T1000 (cell line): ENCODE data around the gene EMX2.

Experiments used
- DNase-seq: peaks from one replicate; lab custom pipeline; 2025; ENCODE audit warnings: mixed read lengths; lab: John Stamatoyannopoulos, UW

Gene EMX2

DNA sequence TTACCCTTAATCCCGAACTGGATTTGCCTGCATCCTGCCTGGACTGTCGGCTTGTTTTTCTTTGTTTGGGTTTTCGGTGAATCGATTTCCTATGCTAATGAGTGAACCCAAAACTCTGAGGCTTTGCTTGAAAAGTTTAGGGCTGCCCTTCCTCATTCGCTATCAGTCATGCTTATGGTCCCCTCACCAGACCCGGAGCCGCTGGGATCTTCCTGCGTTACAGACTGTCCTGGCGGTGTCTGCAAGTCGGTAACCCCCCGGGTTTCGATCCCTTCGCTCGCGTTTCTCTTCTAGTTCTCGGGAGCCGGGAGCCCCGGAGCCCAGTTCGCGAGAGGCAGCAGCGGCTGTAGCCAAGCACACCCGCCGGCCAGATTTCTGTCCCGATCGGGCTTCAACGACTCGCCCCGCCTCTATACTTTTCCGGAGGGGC is 2.2 kb downstream of the EMX2 start:
- DNase-seq, result no peak

DNA sequence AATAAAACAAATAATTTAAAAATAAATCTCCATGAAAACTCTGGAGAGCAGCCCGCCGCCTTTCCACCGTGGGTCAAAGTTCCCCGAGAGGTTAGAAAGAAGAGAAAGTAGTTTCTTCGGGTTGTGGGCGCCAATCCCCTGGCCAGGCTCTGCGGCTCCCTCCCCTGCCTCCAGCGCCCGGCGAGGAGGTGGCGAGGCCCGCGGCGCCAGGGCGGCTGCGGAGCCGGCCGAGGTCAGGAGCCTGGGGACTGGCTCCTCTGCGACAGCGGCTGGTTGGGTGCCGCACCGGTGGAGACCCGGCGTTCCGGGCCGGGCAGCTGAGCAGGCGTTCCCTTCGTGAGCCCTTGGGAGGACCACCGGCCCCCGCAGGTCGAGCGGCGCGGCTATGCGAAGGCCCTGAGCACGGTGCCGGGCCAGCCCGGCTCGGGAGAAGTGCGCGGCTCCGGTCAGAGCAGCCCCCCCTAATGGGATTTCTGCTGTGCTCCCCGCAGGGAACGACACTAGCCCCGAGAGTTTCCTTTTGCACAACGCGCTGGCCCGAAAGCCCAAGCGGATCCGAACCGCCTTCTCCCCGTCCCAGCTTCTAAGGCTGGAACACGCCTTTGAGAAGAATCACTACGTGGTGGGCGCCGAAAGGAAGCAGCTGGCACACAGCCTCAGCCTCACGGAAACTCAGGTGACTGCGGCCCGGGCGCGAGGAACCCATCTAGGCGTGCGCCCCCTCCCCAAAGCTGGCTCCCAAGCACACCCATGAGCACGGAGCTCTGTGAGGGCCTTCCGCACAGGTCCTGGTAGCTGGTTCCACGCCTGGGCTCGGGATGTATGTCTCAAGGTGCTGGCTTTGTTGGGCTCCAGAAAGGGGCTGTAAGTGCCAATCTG is 2.8 kb downstream of the EMX2 start:
- DNase-seq, result no peak

DNA sequence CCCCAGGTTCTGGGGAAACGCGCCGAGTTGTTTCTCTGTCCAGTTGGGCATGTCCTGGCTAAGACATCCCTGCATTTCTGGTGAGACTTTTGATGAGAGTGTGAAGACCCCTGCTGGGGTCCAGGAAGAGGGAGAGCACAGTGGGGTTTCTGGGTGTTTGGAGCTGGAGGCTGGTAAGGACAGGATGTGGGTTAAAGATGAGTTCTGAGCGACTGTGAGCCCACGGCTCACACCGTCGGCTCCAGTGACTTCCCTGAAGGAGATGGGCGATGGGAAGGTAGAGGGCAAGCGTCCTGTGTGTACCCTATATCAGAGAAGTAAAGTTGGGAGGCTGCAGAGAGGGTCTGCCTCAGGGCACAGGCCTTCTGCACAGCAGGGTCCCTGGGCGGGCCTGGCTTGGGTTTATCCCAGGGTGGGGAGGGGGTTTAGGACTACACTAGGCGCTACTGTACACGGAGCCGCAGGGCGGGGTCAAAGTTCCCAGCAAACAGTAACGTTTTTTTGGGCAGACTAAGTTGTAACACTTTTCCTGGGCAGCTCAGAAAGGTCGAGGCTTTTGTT is 3.6 kb downstream of the EMX2 start:
- no peak for DNase-seq

DNA sequence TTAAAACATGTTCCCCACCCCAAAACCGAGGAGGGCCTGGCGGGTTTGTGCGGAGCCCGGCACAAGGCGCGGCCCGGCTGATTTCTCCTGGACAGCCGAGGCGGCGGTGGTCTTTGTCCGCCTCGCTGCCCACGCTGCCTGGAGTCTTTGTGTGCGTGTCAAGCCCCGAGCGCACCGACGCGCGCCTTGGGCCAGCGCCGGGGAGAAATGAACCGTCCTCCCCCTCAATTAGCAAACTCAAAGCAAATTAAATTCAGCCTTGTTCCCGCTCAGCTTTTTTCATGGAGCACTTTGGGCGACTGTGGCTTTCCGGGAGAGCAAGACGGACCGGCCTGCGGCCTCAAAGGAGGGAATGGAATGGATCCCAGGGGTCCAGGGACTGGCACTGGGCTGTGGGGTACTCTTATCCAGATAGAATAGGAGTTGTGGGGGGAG is 4.1 kb downstream of the EMX2 start:
- no peak for DNase-seq

DNA sequence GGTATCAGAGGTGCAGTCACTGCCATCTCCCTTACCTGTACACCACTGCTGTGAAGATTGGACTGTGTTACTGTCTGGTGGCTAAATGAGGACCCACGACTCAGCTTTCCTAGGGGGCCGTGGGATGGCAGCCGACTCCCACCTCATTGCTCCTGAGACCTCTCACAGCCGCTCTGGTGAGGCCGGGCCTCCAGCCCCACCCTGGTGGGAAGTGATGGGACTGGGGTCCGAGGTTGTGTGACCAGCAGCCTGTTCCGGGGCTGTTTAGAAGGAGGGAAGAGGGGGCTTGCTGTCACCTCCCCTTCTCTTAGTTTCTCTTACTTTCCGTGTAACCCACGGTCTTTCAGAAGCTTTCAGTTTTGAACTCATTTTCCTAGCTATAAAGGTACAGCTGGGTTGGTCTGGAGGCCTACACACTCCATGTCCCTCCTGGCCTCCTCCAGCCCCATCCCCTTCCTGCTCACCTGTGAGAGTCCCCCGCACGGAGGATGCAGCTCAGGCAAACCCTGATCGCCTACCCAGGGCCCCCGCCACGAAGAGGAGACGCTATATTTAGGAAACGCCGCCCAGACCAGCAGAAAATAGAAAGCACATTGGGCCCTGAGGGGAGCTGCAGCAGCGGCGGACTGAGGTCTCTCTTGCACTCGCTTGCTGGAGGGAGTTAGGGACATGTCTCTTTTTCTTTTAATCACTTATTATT is 4.6 kb downstream of the EMX2 start:
- DNase-seq, result no peak

DNA sequence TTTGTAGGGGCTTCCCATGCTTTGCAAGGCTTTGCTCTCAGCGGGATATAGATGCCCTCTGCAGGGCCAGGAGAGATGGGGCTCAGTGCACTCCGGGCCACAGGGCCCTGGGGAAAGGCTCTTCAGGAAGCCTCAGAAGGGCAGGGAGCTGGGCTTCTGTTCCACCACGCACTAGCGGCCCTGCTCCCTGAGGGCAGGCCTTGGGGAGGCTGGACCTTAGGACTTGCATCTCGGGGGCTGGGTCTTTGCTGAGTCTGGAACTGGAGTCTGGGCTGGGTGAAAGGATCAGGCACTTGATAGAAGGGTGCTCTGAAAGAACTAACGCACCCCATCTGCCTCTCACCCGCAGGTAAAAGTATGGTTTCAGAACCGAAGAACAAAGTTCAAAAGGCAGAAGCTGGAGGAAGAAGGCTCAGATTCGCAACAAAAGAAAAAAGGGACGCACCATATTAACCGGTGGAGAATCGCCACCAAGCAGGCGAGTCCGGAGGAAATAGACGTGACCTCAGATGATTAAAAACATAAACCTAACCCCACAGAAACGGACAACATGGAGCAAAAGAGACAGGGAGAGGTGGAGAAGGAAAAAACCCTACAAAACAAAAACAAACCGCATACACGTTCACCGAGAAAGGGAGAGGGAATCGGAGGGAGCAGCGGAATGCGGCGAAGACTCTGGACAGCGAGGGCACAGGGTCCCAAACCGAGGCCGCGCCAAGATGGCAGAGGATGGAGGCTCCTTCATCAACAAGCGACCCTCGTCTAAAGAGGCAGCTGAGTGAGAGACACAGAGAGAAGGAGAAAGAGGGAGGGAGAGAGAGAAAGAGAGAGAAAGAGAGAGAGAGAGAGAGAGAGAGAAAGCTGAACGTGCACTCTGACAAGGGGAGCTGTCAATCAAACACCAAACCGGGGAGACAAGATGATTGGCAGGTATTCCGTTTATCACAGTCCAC is 5.4 kb downstream of the EMX2 start:
- no peak for DNase-seq

DNA sequence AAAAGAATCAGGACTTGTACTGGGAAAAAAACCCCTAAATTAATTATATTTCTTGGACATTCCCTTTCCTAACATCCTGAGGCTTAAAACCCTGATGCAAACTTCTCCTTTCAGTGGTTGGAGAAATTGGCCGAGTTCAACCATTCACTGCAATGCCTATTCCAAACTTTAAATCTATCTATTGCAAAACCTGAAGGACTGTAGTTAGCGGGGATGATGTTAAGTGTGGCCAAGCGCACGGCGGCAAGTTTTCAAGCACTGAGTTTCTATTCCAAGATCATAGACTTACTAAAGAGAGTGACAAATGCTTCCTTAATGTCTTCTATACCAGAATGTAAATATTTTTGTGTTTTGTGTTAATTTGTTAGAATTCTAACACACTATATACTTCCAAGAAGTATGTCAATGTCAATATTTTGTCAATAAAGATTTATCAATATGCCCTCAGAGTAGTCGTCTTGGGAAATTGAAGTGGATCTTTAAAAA is 6.6 kb downstream of the EMX2 start:
- no peak for DNase-seq

DNA sequence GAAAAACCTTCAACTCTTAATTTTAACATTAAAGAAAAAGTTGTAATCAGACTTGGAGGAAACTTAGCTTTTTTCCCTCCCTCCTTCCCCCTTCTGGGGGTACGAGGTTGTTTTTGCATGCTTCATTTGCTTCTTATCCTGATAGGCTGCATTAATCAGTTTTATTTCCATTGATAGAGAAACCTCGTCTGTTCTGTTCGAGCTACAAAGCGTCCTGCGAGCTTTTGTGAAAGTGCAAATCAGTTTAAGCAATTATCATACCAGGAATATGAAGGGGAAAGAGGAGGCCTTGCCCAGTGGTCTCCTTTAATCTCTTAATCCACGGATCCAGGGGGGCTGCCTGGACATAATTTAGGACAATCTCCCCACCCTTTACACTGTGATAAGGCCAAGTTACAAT is 7.5 kb downstream of the EMX2 start:
- no peak for DNase-seq

DNA sequence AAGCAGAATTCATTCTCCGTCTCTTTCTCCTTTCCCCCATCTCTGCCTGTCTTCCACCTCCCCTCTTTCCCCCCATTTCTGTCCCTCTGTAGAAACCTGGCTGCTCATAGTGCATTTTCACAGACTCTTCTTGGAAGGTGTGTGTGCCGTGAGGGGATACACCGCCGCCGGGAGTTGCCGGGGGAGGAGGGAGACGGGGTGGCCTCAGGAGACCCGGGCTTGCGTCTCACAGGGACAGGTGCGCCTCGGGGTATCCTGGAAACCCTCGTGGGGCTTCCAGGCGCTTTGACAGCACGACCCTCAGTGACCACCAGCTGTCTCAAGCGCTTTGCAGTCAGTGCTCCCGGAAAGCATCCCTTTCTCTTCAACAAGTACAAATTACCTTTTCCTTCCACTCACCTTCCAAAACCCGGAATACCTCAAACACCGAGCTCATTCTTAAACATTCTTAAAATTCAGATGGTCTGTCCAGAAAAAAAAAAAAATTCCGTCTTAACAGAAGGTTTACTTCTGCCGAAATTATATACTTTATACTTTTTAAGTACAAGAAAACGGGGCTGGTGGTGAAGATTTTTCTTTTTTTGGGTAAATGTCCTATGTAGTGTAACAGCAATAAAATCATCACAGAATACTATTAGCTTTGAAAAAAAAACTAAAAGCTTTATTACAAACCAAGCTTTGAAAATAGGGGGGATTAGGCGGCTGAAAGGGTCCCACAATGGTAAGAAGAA is 8.2 kb downstream of the EMX2 start:
- DNase-seq, result no peak

DNA sequence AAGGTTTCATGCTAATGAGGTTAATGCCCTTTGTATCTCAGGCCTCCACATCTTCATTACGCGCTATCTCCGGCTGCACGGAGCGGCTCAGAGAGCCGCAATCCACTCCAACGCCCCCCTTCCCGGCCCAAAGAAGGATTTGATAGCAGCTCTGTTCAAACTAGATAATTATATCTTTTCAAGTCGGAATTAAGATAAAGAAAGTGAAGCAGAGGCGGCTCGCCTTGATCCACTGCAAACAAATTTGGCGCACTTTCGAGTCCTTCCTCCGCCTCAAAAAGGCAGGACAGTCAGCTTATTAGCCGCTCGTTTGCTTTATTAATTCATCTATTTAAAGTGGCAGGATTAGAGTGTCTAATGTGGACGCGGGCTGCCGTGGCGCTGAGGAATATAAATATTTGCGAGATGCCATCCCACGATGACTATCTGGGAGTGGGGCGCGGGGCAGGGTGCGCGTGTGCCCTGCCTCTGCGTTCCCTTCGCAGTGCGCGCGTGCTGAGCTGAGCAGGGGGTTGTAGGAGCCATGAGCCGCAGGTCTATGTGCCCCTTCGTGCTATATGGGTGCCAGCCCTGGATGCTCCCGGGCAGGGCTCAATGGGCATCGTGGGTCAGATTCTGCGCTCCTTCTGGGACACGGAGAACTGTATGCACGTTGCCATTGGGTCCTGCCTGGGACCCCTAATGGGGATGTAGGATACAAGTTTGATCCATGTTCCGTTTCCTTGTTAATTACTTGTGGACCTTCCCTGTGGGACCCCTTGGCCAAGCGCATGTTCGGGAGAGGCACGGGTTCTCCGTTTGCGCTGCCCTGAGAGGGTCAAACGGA is 9.0 kb downstream of the EMX2 start:
- no peak for DNase-seq

DNA sequence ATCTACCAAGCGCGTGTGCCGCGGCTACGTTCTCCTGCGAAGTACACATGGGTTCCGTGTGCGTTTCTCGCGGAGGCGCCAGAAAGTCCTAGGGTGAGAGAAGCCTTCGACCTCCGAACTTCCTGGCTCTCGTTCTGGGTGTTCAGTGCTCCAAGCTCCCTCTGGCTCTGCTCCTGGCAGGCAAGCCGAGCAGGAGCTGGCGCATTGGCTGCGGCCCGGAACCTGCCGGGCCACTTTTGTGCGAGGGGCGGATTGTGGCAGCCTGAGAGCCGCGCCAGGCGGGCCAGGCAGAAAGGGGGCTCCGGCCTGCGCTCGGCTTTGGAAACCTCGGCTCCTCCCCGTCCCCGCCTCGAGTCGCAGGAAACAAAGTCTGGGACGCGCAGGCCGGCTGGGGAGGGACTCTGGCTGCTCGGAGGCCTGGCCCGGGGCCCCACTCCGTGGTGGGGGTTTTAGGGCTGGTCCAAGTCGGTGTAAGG is 9.6 kb downstream of the EMX2 start:
- no peak for DNase-seq

DNA sequence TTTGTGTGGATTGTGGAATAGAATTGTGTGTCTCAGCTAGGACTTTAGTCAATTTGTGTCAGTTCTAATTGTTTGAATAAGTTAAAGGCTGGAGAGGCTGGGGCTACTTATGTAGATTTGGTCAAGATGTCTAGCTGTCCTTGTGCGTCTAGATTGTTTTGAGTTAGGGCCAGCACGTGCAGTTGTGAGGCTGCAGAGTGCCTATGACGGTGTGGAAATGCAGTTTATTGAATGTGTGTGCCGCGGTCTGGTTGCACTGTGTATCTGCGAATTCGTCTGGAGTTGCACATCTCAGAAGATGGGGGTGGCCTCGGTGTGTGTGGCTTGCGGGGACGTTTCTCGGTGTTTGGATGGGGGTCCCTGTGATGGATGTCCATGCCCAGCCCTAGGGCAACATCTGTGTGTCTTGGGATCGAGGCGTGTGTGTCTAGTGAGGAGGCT is 10.2 kb downstream of the EMX2 start:
- no peak for DNase-seq

DNA sequence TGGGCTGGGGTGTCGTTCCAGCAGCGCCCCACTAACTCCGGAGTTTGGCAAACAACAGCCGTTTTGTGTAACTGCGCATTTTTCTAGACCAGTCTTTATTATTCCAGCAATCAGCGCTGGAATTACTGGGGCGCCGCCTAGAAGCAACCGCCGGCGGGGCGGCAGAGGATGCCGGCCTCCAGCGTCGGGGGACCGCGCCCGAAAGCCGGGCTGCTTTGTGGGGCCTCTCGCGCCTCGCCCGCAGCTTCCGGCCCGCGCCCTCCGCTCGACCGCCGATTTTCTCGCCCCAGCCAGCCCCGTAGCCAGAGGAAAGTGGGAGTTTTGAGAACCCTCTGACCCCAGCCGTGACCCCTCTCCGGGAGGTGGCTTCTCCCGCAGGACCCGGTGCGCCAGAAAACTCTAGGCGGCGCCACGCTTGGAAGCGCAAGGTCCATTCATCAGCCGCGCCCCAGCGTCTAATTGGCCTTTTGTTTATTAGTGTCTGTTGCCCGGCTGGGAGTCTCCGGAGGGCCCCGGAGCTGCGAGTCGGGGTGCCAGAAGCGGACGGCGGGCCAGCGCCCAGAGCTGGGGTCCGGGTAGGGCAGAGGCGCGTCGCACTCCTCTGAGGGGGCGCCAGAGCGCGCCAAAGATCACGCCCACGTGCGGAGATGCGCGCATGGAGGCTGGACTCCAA is 10.7 kb downstream of the EMX2 start:
- no peak for DNase-seq

DNA sequence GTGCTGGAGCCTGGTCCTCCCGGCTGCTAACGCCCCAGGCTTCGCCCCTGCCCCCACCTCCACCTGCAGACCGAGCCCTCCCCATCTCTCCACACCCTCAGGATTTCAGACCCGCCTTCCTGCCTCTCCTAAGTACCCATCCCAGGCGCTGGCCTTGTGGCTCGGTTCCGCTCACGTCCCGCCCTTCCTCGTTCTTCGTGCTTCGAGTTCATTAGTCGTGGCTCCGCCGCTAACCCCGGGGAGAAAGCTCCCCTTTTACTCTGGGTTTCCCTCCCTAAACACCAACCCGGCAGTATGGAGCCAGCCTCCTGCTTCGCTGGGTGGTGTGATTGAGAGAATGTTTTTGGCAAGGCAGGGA is 11.2 kb downstream of the EMX2 start:
- no peak for DNase-seq

DNA sequence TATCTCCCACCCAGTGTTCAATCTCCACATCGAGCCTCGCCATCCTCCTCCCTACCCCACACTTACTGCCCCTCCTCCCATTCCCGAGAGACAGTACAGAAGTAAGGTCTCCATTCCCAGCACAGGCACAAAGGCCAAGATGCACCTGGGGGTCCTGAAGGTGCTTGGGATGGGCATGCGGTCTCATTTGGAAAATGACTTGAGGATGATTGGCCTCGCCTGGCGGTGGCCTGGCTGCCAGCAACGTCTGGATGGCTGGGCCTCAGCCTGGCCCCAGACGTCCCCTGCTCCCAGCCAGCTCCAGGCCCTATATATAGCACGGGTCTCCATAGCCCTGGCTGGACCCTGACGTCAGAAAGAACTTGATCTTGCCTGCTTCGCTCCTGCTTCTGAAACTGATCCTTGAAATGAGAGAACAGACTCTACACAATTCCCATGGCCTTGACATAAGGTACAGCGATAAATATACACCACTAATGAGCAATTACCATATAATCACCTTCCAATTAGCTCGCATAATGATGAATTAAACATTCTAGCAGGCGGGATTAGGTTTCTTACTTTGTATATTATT is 11.8 kb downstream of the EMX2 start:
- DNase-seq, result no peak

DNA sequence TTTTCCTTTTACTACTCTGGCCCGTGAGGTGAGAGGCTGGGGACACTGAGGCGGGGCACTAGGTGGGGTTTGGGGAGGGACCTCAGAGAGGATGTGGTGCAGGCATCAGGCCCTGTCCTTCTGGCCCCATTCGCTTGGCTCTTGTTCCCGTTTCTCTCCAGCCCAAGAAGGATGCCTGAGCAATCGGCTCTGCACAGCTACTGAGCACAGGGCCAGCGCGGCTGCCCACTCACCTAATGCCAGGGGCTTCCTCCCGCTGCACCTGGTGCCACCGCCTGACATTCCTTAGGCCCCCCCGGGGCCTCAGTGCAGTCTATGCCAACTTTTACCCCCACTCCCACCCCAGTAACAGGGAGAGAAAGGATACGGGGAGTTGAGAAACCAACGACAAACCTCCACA is 12.5 kb downstream of the EMX2 start:
- DNase-seq, result no peak

DNA sequence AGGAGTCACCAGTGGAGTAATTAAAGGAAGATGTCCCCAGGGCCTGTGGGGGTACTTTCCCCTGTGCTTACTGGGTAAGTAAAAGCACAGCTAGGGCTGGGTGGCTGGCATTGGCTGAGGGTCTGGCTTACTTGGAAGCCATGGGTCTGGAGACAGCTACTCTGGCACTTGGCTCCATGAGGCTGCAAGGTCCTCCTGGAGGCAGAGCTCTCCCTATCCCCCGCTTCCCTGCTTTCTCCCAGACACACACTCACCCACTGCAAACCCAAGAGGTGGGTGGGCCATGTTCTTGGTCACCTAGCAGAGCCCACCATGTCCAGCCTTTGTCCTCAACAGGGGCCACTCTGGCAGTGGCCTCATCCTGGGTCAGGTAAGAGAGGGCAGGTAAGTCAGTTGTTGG is 13.3 kb downstream of the EMX2 start:
- no peak for DNase-seq

DNA sequence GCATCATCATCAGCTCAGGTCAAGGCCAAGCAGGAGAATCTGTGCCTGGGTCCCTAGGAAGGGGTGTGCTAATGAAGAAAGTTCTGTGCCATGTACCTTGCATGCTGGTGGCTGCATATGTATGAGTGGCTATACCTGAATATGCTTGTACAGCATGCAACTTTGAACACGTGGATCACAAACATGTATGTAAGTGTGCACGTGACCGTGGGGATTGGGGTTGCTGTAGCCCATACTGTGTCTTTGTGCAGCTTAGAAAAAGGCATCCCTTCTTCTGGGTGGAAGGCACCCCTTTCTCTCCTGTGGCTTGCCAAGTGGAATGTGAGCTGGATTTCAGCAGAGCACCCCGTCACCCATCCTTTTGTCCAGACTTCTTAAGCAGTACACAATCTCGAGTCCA is 13.8 kb downstream of the EMX2 start:
- no peak for DNase-seq

DNA sequence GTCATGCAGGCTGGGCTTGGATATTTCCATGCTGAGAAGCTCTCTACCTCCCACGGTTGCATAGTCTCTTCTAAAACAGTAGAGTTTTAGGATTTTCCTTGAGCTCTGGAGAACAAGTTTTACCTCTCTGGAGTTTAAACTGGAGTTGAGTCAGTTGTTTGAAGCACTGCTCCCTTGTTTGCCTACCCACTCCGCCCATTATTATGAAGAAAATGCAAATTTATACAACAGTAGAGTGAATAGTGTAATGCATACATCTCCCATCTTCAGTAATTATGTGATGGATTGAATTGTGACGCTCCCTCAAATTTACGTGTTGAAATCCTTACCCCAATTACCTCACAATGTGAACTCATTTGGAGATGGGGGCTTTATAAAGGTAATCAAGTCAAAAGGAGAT is 17.2 kb downstream of the EMX2 start:
- no peak for DNase-seq
